ENCODE results near the gene FARP2. TPM values are rescaled to one million over a fixed set of nuclear protein-coding genes. Genes with fewer than 3 reads are reported as not detected.
A peak's percentile ranks its signal among the peaks of the same experiment; 100 is the strongest.

Gene FARP2
- total and polyA plus RNA-seq, 10 of the 15 experiments (the other 5 are each of a cell fraction or from before 2014, with no cell fraction given), result 5.5 to 67.5 (median 36.8) TPM

DNA sequence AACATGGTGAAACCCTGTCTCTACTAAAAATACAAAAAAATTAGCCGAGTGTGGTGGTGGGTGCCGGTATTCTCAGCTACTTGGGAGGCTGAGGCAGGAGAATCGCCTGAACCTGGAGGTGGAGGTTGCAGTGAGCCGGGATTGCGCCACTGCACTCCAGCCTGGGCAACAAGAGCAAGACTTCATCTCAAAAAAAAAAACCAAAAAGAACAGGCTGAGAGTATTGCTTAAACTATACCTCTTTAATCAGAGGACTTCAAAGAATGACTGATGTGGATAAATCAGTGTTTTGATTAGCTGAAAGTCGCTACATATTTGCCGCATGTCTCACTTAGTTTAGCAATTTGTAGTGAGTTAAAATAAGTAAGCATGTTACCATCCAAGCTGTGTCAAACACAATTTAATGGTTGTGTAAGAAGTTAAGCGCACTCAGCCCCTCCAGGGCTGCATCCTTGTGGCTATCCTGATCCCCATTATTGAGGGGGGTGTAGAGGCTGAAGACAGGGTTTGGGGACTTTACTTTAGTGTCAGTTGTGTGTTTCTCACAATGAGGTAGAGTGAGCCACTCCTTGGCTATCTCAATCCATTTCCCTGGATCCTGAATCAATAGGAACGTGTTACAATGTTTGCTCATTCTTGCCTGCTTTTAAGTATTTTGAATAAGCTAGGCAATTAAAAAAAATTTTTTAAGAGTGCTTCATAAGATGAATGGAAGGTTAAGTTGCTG is 11.0 kb upstream of the FARP2 start:
- ChIA-PET RAD21 (ENCODE audit: unreplicated experiment) (no interaction called here), POLR2A (no interaction called here), CTCF (interaction anchor here (0.6 to 1.0 kb wide), 3 partner anchors 9 to 235 kb away, joined by 3 to 4 read pairs (median 3); no protein-coding TSS in a partner anchor), SMC1A (ENCODE audit: uncharacterized antibody, unreplicated experiment) (interaction anchor here (0.6 to 2.0 kb wide), 4 partner anchors 10 to 46 kb away, joined by 3 to 12 read pairs (median 3); no protein-coding TSS in a partner anchor)
- ATAC-seq (no peak), DNase-seq (ENCODE audit: low read depth, low spot score) (no peak), FAIRE-seq (no peak)
- BruUV-seq (replicated peaks), result no TSS peak
- Histone ChIP-seq H3K4me2 (ENCODE audit: control insufficient read depth, insufficient read depth) (no peak overlapping the region), H3K36me3 (ENCODE audit: control insufficient read depth in 2 of 2, insufficient read depth in 2 of 2, low read length in 1 of 2) (peaks cover 20 to 57% of the 10 kb centered on the region in 2 experiments), H3K27ac (ENCODE audit: control insufficient read depth, insufficient read depth) (no peak overlapping the region), H3K9me3 (replicated peaks; ENCODE audit: control insufficient read depth, insufficient read depth, low read length) (no peaks in the 10 kb centered on the region), H3K27me3 (replicated peaks in 1 of 2; ENCODE audit: control insufficient read depth in 2 of 2, insufficient read depth in 2 of 2, low read length in 1 of 2) (no peaks in the 10 kb centered on the region), H2AFZ (ENCODE audit: control insufficient read depth, low read depth, low read length) (no peak overlapping the region), H3K4me1 (ENCODE audit: control insufficient read depth, insufficient read depth, low read length) (no peaks in the 10 kb centered on the region), H4K20me1 (ENCODE audit: control insufficient read depth, insufficient read depth) (peaks cover 2% of the 10 kb centered on the region; the same call in 1 of the 2 replicates), H3K4me3 (no peak overlapping the region), H3K79me2 (ENCODE audit: control insufficient read depth, insufficient read depth, low read length) (no peaks in the 10 kb centered on the region; the same call in 1 of the 2 replicates), H3K9ac (ENCODE audit: control insufficient read depth, insufficient read depth, low read length) (no peak overlapping the region)
- WGBS (ENCODE audit: insufficient coverage, insufficient replicate concordance, low lambda C conversion rate, missing lambda C conversion rate), result 95% methylated on average over 9 of the region's 9 CpGs
- intact Hi-C loops (cut with micrococcal nuclease; ENCODE audit: unreplicated experiment), result no loop called here
- TF ChIP-seq, protein P1, sequence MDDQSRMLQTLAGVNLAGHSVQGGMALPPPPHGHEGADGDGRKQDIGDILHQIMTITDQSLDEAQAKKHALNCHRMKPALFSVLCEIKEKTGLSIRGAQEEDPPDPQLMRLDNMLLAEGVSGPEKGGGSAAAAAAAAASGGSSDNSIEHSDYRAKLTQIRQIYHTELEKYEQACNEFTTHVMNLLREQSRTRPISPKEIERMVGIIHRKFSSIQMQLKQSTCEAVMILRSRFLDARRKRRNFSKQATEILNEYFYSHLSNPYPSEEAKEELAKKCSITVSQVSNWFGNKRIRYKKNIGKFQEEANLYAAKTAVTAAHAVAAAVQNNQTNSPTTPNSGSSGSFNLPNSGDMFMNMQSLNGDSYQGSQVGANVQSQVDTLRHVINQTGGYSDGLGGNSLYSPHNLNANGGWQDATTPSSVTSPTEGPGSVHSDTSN (IDR thresholded peaks at IDR 0.05; ENCODE audit: insufficient replicate concordance, low read depth, low read length), result peak; percentile 7
- TF ChIP-seq, protein P2, sequence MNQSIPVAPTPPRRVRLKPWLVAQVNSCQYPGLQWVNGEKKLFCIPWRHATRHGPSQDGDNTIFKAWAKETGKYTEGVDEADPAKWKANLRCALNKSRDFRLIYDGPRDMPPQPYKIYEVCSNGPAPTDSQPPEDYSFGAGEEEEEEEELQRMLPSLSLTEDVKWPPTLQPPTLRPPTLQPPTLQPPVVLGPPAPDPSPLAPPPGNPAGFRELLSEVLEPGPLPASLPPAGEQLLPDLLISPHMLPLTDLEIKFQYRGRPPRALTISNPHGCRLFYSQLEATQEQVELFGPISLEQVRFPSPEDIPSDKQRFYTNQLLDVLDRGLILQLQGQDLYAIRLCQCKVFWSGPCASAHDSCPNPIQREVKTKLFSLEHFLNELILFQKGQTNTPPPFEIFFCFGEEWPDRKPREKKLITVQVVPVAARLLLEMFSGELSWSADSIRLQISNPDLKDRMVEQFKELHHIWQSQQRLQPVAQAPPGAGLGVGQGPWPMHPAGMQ (IDR thresholded peaks at IDR 0.05; ENCODE audit: borderline replicate concordance), result no peak
- TF ChIP-seq SPI1 (IDR thresholded peaks at IDR 0.05; ENCODE audit: borderline replicate concordance, insufficient read depth, low read depth, low read length) (no peak), SRF (IDR thresholded peaks at IDR 0.05; ENCODE audit: low read depth in 2 of 2, low read length in 2 of 2) (no peak)
- TF ChIP-seq, protein P3, sequence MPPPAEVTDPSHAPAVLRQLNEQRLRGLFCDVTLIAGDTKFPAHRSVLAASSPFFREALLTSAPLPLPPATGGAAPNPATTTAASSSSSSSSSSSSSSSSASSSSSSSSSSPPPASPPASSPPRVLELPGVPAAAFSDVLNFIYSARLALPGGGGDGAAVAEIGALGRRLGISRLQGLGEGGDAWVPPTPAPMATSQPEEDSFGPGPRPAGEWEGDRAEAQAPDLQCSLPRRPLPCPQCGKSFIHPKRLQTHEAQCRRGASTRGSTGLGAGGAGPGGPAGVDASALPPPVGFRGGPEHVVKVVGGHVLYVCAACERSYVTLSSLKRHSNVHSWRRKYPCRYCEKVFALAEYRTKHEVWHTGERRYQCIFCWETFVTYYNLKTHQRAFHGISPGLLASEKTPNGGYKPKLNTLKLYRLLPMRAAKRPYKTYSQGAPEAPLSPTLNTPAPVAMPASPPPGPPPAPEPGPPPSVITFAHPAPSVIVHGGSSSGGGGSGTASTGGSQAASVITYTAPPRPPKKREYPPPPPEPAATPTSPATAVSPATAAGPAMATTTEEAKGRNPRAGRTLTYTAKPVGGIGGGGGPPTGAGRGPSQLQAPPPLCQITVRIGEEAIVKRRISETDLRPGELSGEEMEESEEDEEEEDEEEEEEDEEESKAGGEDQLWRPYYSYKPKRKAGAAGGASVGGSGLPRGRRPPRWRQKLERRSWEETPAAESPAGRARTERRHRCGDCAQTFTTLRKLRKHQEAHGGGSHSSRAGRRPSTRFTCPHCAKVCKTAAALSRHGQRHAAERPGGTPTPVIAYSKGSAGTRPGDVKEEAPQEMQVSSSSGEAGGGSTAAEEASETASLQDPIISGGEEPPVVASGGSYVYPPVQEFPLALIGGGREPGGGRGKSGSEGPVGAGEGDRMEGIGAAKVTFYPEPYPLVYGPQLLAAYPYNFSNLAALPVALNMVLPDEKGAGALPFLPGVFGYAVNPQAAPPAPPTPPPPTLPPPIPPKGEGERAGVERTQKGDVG (CRISPR knock-in tag; IDR thresholded peaks at IDR 0.05), result no peak
- in situ Hi-C loops (cut with MboI), result no loop called here

Measured in GM12878 (cell line).